Fibroblast of skin of right quadriceps (primary cell): ENCODE results near the gene SLC35F3.
"Not testable (repeated sequence)": the region's sequence is repeated elsewhere in the genome, so short reads cannot be mapped to it uniquely, and the experiment has no call there.

Source experiments
- DNase-seq: peaks from one replicate; pipeline ENCODE4 v3.0.0-alpha.2; 2013

Gene SLC35F3

DNA sequence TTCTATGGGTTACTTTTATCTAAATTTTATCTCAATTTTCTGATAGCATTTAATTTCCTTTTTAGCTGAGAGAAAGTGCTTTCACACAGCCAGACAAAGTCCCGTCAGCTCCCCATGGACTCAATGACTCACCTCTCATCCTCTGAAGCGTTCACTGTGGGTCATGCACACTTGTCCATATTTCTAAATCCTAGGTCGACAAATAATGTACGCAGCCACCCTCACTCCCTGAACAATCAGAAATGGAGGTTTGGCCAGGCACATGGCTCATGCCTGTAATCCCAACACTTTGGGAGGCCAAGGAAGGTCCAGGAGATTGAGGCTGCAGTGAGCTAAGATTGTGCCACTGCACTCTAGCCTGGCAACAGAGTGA, 426.4 kb downstream of the SLC35F3 start:
- no peak for DNase-seq

DNA sequence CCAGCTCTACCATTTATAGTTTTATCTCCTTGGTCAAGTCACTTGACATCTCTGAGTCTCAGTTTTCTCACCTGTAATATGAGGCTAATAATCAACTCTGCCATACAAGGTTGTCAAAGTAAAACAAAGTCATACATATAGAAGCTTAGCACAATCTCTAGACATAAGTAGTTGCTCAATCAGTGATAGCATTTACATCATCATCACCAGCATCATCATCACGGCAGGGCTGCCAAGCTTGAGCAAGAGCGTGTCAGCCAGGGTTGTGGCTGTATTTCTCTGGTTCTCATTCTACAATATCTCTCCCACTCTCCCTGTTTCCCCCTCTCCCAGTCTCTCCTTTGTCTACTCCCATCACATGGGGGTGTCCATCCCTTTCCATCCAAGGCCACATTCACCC, 427.0 kb downstream of the SLC35F3 start:
- no peak for DNase-seq

DNA sequence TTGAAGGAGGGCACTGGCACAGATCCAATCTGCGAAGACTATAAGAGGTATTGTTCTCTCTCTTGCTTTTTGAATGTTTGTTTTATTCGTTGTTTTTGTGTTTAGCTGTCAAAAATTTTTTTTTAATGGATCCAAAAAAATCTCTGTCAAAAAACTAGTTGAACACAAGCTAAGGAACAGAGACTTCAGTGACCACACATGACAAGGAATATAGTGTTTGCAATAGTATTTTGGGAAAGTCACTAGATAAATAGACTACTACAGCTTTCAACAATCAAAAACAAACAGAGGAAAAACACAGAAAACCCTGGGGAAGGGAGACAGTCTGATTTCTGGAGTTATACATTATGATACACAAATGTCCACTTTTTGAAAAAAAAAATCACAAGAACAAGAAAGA, 431.9 kb downstream of the SLC35F3 start:
- DNase-seq, result no peak

DNA sequence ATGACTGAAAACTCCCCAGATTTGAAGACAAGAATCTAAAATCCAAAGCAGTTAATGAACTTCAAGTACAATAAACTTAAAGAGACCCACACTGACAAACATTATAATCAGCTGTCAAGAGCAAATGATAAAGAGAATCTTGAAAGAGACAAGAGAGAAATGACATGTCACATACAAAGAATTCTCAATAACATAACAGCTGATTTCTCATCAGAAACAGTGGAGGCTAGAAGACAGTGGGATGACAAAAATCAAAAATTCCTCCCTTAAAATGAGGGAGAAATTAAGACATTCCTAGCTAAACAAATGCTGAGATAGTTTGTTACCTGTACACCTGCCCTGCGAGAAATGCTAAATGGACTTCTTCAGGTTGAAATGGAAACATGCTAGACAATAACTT, 432.8 kb downstream of the SLC35F3 start:
- DNase-seq, result no peak

DNA sequence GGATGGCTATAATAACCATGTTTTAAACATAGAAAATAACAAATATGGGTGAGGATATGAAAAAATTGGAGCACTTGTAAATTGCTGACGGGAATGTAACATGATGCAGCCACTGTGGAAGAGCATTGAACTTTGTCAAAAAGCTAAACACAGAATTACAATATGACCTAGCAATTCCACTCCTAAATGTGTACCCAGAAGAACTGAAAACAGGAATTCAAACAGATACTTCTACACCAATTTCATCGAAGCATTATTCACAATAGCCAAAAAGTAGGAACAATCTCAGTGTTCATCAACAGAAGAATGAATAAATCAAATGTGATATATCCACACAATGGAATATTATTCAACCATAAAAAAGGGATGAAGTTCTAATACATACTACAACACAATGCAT, 436.1 kb downstream of the SLC35F3 start:
- DNase-seq, result no peak

DNA sequence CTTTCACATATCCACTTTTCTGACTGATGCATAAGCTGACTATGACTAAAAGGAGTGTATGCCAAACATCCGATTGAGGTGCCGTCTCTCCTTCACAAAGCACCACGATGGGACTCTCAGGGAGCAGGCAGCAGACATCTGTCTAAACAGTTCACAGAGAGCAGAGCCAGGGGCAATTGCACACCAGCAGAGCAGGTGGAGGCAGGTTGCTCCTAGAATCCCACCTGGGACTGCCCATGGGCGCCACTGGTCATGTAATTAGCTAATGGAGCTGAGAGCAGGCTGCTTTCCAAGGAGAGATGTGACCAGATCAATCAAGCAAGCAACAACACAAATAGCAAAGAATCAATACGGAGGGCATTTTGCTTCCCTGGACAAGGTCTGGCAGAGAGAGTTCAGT, 438.3 kb downstream of the SLC35F3 start:
- DNase-seq, result no peak

DNA sequence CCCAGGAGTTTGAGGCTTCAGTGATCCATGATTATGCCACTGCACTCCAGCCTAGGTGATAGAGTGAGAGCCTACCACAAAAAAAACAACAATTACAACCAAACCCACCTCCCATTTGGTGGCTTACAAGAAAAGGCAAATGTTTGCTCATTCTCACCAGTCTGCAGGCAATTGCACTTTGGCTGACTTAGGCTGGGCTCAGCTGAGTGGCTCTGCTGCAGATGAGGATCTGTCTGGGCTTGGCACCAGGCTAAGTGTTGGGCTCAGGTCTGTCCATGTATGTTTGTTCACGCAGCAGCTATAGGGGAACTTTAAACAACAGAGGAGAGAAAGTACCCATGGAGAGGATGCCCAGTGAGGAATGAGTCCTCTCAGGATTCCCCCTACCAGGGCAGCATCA, 440.8 kb downstream of the SLC35F3 start:
- DNase-seq, result no peak

DNA sequence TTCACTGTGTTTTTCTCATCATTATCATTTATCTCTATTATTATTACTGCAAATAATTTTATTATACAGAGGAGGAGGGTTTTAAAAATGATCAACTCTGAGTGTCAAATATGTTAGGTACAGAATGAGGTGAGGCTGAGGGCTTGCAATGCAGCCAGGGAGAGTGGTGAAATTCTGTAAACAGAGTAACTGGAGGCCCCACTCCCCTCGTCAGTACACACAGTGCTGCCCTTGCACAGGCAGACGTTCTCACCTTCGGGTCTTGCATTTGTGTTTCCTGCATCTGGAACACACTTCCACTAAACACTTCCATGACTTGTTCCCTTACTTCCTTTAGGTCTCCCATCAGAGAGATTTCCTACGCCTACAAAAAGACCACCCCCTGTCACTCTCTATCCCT, 444.5 kb downstream of the SLC35F3 start:
- no peak for DNase-seq

DNA sequence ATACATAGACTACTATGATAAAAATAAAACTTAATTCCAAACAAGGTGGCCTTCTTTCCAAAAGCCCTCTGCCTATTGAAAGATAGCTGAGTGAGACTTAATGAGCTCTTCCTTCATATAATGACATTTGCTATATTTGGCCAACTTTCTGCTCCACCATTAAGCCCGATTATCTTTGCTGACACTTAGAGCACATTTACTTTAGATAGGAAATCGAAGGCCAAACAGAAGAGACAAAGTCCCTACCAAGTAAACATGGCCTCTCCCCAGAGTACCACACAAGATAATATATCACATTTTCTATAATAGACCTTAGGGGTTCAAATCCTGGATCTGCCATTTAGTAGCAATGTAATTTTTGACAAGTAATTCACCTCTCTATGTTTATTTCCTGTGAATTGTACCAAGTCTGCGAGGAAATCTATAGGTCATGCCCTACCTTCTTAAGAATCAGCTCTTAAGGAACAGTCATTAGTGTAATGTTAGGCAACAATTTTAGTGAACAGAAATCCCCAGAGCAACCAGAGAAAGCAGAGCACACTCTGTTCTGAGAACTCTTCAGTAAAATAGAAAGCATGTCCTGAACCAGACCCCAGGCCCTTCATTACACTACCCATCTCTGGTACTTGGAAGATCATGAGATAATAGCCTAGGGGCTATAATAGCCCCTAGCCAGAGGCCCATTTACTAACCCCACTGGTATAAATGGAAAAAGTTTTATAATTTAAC, 451.5 kb downstream of the SLC35F3 start:
- no peak for DNase-seq

DNA sequence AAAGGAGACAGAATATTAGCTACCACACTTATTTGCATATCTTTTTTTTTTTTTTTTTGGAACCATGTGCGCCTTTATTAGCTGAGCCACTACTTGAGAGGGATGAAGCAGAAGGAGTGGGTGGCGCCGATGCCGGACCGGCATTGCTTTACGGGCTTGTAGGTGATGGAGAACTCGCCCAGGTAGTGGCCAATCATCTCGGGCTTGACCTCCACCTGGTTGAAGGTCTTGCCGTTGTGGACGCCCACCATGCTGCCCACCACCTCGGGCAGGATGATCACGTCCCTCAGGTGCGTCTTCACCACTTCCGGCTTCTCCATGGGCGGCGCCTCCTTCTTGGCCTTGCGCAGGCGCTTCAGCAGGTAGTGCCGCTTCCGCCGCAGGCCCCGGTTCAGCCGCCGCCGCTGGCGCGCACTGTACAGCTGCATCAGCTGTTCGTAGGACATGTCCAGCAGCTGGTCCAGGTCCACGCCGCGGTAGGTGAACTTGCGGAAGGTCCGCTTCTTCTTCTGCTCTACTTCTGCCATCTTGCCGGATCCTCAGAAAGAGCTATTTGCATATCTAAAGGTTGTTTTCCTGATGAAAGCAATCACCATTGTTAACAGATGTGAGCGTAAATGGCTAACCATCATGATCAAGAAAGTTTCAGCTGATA, 452.3 kb downstream of the SLC35F3 start:
- DNase-seq, result not testable (repeated sequence)

DNA sequence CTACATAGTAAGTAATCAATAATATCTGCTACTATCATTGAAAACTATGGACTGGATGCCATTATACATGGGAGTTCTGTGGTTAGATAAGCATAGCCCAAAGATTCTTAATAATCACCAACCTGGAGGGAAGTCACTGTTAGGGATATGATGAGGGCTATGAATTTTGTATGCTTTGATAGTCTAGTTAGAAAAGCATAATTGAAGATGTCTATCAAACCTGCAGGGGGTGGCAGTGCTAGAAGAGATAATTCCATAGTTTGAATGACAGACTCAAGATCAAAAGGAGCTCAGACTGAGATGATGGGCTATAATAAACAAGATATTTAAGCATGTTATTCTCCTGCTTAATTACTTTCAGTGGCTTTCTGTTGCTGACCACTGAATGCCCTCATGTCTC, 453.4 kb downstream of the SLC35F3 start:
- no peak for DNase-seq

DNA sequence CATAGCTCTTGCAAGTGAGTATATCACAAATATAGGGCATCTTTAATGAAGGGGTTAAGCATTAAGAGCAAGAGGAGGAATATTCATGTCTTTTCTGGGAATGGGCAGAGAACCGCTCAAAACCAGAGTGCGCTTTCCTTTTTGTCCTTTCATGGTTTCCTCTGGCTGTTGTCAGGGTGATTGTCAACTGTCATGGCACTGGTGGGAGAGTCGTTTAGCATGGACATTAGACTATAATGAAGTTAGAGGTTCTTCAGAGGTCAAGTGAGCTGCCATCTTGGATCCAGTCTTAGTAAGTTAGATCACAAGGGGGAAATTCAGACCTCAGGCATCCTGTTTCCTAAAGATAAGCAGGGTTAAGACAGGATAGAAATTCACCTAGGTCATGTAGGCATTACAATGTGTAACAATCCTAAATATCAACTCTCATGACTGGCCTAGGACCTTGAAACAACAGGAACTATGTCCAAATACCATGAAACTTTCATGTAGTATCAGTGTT, 456.7 kb downstream of the SLC35F3 start:
- DNase-seq, result no peak

DNA sequence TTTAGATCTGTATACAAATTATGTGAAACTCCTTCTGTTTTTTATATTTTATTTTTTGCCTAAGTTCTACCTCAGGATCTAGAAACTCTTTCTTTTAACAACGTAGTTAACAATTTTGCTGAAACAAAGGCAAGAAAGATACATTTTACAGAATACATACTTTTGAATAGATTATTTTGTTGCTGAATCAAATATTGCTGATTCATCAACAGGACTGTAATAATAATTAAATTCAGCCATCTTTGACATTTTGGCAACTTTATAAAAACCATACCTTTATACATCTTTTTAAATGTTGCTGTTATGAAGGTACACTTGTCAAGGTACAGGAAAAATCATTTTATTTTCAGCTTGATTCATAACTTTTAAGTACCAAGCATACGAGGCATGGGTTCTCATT, 458.1 kb downstream of the SLC35F3 start:
- DNase-seq, result no peak

DNA sequence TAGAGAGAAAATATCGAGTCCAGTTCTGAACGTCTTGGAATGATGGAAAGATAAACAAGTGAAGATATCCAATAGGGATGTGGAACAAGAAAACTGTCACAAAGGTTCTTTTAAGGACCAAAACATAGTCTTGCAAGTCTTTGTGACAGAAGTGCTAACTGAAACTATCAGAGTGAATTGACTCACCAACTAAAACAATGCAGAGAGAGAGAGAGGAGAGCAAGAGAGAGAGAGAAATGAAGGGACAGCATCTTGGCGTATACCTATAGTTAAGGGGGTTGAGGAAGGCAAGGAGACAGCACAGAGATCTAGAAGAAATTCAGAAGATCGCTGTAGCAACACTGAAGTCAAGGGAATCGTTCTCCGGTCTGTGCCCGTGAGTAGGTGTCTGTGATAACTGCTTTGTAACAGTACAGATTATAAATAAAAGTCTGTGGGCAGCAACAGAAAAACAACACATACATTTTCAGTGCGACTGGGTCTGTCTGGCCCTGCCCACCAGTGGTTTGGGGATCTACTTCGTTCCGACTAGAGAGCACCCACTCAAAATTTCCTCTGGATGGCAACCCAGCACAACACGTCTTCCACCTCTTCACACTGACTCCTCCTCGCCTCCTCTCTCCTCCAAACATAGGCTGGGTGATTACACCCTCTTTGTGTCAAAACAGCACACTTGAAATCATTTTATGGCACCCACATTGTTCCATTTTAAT, 464.0 kb downstream of the SLC35F3 start:
- no peak for DNase-seq

DNA sequence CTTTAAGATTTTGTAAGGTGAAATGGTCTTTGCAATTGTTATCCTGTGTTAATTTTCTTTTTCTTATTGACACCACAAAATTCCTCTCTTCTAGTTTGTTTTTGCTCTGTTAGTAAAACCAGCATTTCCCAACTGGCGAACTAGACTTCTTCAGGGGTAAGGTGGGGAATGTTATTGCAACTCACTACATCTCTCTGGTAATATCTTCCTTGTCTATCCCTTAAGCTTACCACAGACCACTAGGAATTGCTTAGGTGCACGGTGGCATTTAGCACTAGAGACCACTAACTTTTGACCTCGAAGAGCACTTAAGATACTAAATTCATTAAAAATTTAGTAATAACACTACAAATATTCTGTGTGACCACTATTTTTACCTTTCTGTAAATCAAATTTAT, 464.6 kb downstream of the SLC35F3 start:
- DNase-seq, result no peak

DNA sequence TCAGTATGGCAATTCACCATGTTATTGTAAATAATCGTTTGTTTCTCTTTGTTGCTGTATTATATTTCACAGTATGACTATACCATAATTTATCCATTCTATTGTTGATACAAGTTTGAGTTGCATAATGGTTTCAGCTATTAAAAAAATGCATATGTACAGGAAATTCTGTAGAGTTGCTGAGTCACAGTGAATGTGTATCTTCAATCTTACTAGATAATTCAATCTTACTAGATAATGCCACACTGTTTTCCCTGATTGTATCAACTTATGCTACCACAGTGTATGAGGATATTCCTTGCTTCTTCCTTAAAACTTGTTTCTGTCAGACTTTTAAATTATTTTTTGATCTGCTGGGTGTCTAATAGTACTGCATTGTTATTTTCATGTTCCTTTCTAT, 465.3 kb downstream of the SLC35F3 start:
- DNase-seq, result peak; percentile 25

DNA sequence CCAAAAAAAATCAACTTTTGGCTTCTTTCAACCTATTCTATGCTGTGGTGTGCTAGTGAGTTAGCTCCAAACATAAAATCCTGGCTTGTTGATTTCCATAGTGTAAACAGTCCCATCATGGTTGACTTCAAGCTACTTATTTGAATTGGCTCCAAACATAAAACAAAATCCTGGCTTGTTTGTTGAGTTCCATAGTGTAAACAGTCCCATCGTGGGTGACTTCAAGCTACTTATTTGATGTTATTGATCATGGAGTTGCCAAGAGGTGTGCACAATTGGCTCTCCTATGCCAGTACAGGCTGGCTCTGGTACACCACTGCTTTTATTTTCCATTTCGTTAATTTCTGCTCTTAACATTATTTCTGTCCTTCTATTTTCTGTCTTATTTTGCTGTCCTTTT, 466.9 kb downstream of the SLC35F3 start:
- DNase-seq, result no peak

DNA sequence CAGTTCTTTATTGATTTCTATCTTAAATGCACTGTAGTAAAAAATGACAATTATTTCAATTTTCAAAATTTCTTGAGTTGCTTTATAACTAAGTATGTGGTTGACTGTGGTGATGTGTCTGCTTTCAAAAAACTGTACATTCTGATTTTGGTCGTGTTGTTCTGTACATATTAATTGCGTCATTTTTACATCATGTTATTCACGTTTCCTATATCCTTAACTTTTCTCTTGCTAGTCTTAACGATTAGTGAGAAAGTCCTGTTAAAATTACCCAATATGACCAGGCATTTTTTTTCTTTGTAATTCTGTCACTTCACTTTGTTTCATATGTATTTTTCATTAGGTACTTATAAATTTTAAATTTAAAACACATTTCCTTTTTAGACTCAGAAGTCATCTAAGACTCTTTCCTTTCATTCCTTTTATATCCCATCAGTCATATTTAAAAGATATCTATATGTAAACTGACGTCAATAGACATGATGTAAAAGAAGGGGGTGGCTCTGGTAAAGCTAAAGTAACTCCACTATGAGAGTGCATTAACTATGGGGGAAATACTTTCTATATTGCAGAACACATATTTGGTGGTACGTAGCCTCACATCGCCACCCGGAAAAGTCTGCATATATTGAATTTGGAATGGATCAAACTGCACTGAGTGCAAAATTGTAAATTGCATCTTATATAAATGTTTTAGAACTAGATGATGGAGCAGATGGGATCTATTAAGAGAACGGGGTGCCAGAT, 467.7 kb downstream of the SLC35F3 start:
- DNase-seq, result no peak

DNA sequence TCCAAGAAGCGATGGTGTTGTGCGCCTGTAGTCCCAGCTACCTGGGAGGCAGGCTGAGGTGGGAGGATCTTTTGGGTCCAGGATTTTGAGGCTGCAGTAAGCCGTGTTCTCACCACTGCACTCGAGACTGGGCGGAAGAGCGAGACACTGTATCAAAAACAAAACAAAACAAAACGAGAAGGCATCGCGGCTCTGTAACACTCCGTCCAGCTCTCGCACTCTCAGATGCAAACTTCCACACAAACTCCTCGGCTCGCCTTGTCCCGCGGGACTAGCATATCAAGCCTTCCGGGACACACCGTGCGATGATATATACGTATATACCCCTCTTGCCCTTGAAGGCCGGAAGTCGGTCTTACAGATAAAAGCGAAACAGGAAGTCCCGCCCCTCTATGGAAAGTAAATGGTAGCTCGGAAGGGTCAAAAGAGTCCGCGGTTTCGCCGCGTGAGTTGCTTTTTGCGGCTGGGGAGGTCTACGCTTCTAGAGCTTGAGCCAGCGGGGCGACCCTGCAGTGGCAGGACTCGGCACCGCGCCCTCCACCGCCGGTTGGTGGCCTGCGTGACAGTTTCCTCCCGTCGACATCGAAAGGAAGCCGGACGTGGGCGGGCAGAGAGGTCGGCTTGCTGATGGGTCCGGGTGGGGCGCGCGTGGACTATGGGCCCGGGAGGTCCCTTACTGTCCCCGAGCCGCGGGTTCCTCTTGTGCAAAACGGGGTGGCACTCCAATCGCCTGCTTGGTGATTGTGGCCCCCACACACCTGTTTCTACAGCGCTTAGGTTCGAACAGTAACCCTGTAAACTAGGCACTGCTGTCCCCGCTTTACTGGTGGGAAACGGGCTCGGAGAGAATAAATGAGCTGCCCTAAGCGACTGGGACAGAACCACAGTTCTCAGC, 468.8 kb downstream of the SLC35F3 start, which contains the start of gene COA6:
COA6 (plus strand) TSS at position 393 of the 895 bp plus-strand sequence; CDS start at position 404, 11 bp downstream.
- peak; percentile 97 for DNase-seq

DNA sequence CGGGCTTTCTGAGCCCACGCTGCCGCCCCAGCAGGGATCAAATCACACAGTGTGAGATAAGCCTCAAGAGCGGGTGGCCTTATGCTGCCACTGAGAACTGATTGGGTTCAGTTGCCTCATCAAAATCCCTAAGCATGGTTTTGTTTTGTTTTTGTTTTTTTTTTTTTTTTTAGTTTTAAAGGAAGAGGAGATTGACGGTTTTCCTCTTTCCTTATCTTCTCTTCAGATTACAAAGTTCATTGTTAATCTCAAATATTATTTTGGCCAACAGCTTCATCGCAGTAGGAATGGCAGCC, 469.4 kb downstream of the SLC35F3 start:
- DNase-seq, result no peak
